Left ventricle myocardium superior (tissue), 1 donor: ENCODE measurements around the gene CD300LG. TPM values are rescaled to one million over a fixed set of nuclear protein-coding genes. Genes with fewer than 3 reads are reported as not detected.

Source experiments
- ATAC-seq: fragments of 200-7000 bp; cut with Tn5 transposase; one replicate; pipeline ENCODE4 v1.9.1; 2020; ENCODE audit warnings: mild to moderate bottlenecking, moderate library complexity
- DNase-seq: peaks from one replicate; pipeline ENCODE4 v3.0.0-alpha.2; 2020
- intact Hi-C: fragments of 100-400 bp; cut with micrococcal nuclease; formaldehyde crosslinking; loops from one replicate; pipeline ENCODE4 v1.11.0; 2022
- total RNA-seq: library from RNA; stranded (reverse); fragmentation: NEBNext Ultra II Directional; extraction: Animal tissue kit (Norgen Biotek cat#: 25700); gene quantifications from one replicate; pipeline ENCODE4 v1.2.1, GENCODE V29; 2021
- donor health status: DM: no; HTN: yes; CAD: no; lungs with severe emphysema.

Gene CD300LG
- total RNA-seq, 1 donor from 2014 or later: 19.1 TPM

- ATAC-seq (no peak), DNase-seq (no peak)
- intact Hi-C loops: no loop called here
Measured at GRCh38 chr17:43898446-43898845, 51.5 kb downstream of the CD300LG start.

GRCh38 chr17:43900183-43900857, 53.3 kb downstream of the CD300LG start:
- intact Hi-C loops: no loop called here
- DNase-seq (peak; percentile 94), ATAC-seq (peak; percentile 97)

- no peak for DNase-seq
- ATAC-seq: no peak
- intact Hi-C loops: no loop called here
Measured at GRCh38 chr17:43900858-43901754, 54.1 kb downstream of the CD300LG start.

- no peak for ATAC-seq
- intact Hi-C loops: no loop called here
- DNase-seq: no peak
Measured at GRCh38 chr17:43901861-43902589, 55.0 kb downstream of the CD300LG start.

- DNase-seq: no peak
Measured at GRCh38 chr17:43905400-43905984, 58.5 kb downstream of the CD300LG start.

GRCh38 chr17:43905985-43906852, 59.2 kb downstream of the CD300LG start:
- ATAC-seq (peak; percentile 76), DNase-seq (peak; percentile 83)
- intact Hi-C loops: no loop called here

More at GRCh38 chr17:43905400-43905984, 58.5 kb downstream of the CD300LG start:
- intact Hi-C loops: no loop called here
- no peak for ATAC-seq

- DNase-seq (no peak), ATAC-seq (peak; percentile 9)
- intact Hi-C loops: no loop called here
Measured at GRCh38 chr17:43906951-43907424, 60.0 kb downstream of the CD300LG start.

- intact Hi-C loops: no loop called here
- peak; percentile 74 for ATAC-seq
Measured at GRCh38 chr17:43907425-43907981, 60.5 kb downstream of the CD300LG start, which contains the start of gene MPP2. MPP2 (minus strand) TSS chr17:43907536; CDS start chr17:43904460, 3,076 bp downstream.

GRCh38 chr17:43907998-43908721, 61.2 kb downstream of the CD300LG start:
- intact Hi-C loops: no loop called here
- peak; percentile 69 for ATAC-seq

More at GRCh38 chr17:43907425-43907981, 60.5 kb downstream of the CD300LG start, which contains the start of gene MPP2:
- DNase-seq: peak; percentile 84

GRCh38 chr17:43909537-43910231, 62.7 kb downstream of the CD300LG start:
- no peak for ATAC-seq
- no peak for DNase-seq
- intact Hi-C loops: no loop called here

More at GRCh38 chr17:43907998-43908721, 61.2 kb downstream of the CD300LG start:
- peak; percentile 79 for DNase-seq

- ATAC-seq: peak; percentile 72
- intact Hi-C loops: no loop called here
- peak; percentile 76 for DNase-seq
Measured at GRCh38 chr17:43911904-43912303, 64.9 kb downstream of the CD300LG start.

GRCh38 chr17:43912635-43913304, 65.8 kb downstream of the CD300LG start:
- intact Hi-C loops: no loop called here
- DNase-seq: no peak
- no peak for ATAC-seq
